ENCODE data around the gene ADAMTS20. TPM values are rescaled to one million over a fixed set of nuclear protein-coding genes. Genes with fewer than 3 reads are reported as not detected.

ADAMTS20 gene
- total RNA-seq, 4 donors from 2014 or later, result not detected

GRCh38 chr12:43338848-43339526, 213.0 kb downstream of the ADAMTS20 start:
- Histone ChIP-seq H3K27ac (peak overlapping the region; percentile 19 to 71 (median 52)), H3K4me3 (no peak overlapping the region), H3K27me3 (no peaks in the 10 kb centered on the region), H3K36me3 (no peaks in the 10 kb centered on the region), H3K9me3 (no peaks in the 10 kb centered on the region), H3K4me1 (peaks cover 0 to 19% (median 0%) of the 10 kb centered on the region in 3 donors)
- TF ChIP-seq EP300 (IDR thresholded peaks at IDR 0.05) (no peak), POLR2AphosphoS5 (IDR thresholded peaks at IDR 0.05) (peak; percentile 44), CTCF (IDR thresholded peaks at IDR 0.05) (peak; percentile 37 to 82 (median 70))
- ATAC-seq, result peak; percentile 83

- peak overlapping the region in 3 of 4 donors; percentile 19 to 55 (median 49) for H3K27ac ChIP-seq
- H3K27me3 ChIP-seq, result no peaks in the 10 kb centered on the region
- H3K9me3 ChIP-seq, result no peaks in the 10 kb centered on the region
- peaks cover 0 to 19% (median 0%) of the 10 kb centered on the region in 3 donors for H3K4me1 ChIP-seq
- 22 to 55% methylated on average over 1 to 3 of the region's 4 CpGs for WGBS, 2 donors (ENCODE audit: low coverage in 1 of 2)
- no peak overlapping the region for H3K4me3 ChIP-seq
- TF ChIP-seq POLR2AphosphoS5 (IDR thresholded peaks at IDR 0.05) (no peak), EP300 (IDR thresholded peaks at IDR 0.05) (no peak), POLR2A (IDR thresholded peaks at IDR 0.05) (no peak), CTCF (IDR thresholded peaks at IDR 0.05) (no peak)
- no peaks in the 10 kb centered on the region for H3K36me3 ChIP-seq
- no peak for ATAC-seq
Observed at GRCh38 chr12:43337571-43338444, 214.2 kb downstream of the ADAMTS20 start.

- H3K36me3 ChIP-seq, result no peaks in the 10 kb centered on the region
- peaks cover 0 to 19% (median 0%) of the 10 kb centered on the region in 3 donors for H3K4me1 ChIP-seq
- H3K9me3 ChIP-seq, result no peaks in the 10 kb centered on the region
- H3K4me3 ChIP-seq, result no peak overlapping the region
- WGBS, 2 donors (ENCODE audit: low coverage in 1 of 2), result 43 to 53% methylated on average over 1 of the region's 1 CpG
- no peak for TF ChIP-seq POLR2AphosphoS5 (IDR thresholded peaks at IDR 0.05)
- peak; percentile 36 to 49 (median 46) for TF ChIP-seq CTCF (IDR thresholded peaks at IDR 0.05)
- H3K27me3 ChIP-seq, result no peaks in the 10 kb centered on the region
- ATAC-seq, result no peak
- no peak overlapping the region for H3K27ac ChIP-seq
Observed at GRCh38 chr12:43336962-43337555, 214.9 kb downstream of the ADAMTS20 start.

- no peaks in the 10 kb centered on the region for H3K36me3 ChIP-seq
- H3K27ac ChIP-seq, result no peak overlapping the region
- no peaks in the 10 kb centered on the region for H3K9me3 ChIP-seq
- no peak for ATAC-seq
- H3K4me3 ChIP-seq, result no peak overlapping the region
- TF ChIP-seq EP300 (IDR thresholded peaks at IDR 0.05) (no peak), CTCF (IDR thresholded peaks at IDR 0.05) (no peak), POLR2AphosphoS5 (IDR thresholded peaks at IDR 0.05) (no peak), POLR2A (IDR thresholded peaks at IDR 0.05) (no peak)
- WGBS, 2 donors (ENCODE audit: low coverage in 1 of 2), result 84 to 95% methylated on average over 2 of the region's 2 CpGs
- no peaks in the 10 kb centered on the region for H3K27me3 ChIP-seq
- H3K4me1 ChIP-seq, result peaks cover 0 to 11% (median 0%) of the 10 kb centered on the region in 3 donors
Observed at GRCh38 chr12:43333644-43334043, 218.4 kb downstream of the ADAMTS20 start.

Measured in gastroesophageal sphincter (tissue), 4 donors.